Esophagus muscularis mucosa (tissue), 3 donors: ENCODE results near the gene CLASRP.

ENCODE experiments used
- CTCF ChIP-seq, 3 experiments: fragments of 200-600 bp in 2 of 3; fragments of 450-650 bp in 1 of 3; sonication (generic) in 2 of 3; IDR thresholded peaks; one replicate each; pipeline ENCODE4 v1.5.1; 2017 to 2019; ENCODE audit warnings: antibody characterized with exemption in 3 of 3, mild to moderate bottlenecking in 2 of 3, moderate library complexity in 1 of 3
- POLR2A ChIP-seq: fragments of 450-650 bp; IDR thresholded peaks from one replicate; pipeline ENCODE4 v1.6.1; 2017; ENCODE audit warnings: antibody characterized with exemption, moderate library complexity, mild to moderate bottlenecking, low read depth

DNA sequence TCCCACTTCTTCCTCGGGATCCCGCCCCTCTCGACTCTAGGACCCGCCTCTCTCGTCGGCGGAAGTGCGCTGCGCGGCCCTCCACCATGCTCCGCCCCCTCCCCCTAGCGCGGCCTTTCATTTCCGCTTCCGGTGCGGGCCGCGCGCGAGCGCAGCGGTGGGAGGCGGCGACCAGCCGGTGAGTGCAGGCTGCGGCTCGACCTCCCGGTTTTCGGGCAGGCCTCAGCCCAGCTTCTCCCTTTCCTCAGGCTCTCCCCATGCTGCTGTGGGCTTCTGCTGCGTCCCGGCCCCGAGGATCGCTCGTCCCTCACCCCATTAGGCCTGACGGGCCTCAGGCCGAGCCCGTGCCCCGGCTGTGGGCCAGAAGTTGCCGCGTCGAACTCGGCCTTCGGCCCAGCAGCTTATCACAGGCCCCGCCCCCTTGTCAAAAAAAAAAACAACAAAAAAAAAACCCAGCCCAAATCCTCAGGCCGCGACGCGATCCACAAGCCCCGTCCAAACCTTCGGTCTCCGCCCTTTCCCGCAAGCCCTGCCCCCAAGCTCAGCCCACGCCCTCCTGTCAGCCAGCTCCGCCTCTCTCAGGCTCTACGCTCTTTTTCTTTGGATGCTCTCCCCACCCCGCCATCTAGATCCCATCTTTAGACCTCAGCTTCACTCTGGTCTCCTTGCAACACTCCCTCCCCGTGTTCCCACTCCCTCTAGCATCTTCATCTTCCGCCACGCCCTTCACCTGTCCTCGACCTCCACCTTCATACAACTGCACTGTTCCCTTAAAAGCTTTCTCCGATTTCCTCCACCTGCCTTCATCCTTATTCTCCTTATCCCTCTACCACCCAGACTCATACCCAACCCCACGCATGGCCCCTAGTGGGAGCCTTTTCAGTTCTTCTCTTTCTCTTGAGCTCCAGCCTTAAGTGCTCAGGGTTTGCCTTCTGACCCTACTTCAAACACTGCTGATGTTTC, at the start of gene CLASRP:
- TF ChIP-seq CTCF (IDR thresholded peaks at IDR 0.05) (no peak), POLR2A (peak; percentile 97)
